ENCODE data around the gene KIAA1217. TPM values are rescaled to one million over a fixed set of nuclear protein-coding genes. Genes with fewer than 3 reads are reported as not detected.

The KIAA1217 gene
- polyA plus RNA-seq, 1 experiment = 2.2 TPM

DNA sequence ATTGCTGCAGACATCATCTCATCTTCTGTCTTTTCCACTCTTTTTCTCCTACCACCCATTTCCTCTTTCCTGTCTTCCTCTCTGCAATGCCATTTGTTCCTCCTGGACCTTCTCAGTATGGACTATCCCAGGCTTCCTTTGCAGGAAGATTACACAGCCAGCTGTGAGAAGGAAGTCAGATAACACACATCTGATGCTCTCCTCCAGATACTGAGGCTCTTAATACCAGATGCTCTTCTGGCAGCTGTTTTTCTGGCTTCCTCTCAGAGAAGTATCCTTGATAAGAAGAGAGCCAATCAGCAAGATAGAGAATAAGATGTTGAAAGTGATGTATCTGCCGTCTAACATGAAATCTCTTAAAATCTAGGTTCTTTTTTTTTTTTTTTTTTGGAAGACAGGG lies 14.4 kb downstream of the KIAA1217 start:
- no peaks in the 10 kb centered on the region for H3K27me3 ChIP-seq (ENCODE audit: control insufficient read depth, insufficient read depth, low read length)
- no peak for DNase-seq (ENCODE audit: low read depth)
- no peaks in the 10 kb centered on the region for H3K36me3 ChIP-seq (ENCODE audit: control insufficient read depth, insufficient read depth, low read length)
- no peak for TF ChIP-seq CTCF (IDR thresholded peaks at IDR 0.05; ENCODE audit: insufficient read depth, low read depth, low read length)
- ChIA-PET POLR2A (no interaction called here), CTCF (no interaction called here)
- H3K4me3 ChIP-seq (ENCODE audit: low read depth, low read length) = no peak overlapping the region

DNA sequence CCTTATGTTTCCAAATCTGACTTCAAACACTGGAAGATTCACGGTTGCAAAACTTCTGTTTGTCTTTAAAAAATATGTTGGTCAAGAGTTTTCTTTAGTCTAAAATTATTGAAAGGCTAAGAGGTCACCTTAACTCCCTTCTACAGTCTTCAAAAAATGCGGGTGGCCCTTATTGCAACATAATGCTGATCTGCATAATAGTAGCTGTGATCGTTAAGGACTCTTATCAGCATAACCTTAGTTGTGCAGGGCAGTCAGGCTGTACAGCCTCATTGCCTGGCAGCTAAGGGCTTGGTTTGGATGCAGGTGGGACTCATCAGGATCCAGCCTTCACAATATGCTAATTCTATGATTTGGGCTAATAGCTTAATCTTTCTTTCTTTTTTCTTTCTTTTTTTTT lies 15.0 kb downstream of the KIAA1217 start:
- Histone ChIP-seq H3K36me3 (ENCODE audit: control insufficient read depth, insufficient read depth, low read length) (no peaks in the 10 kb centered on the region), H3K4me3 (ENCODE audit: low read depth, low read length) (no peak overlapping the region), H3K27me3 (ENCODE audit: control insufficient read depth, insufficient read depth, low read length) (no peaks in the 10 kb centered on the region)
- CTCF ChIA-PET = no interaction called here
- DNase-seq (ENCODE audit: low read depth) = no peak
- POLR2A ChIA-PET = no interaction called here
- no peak for TF ChIP-seq CTCF (IDR thresholded peaks at IDR 0.05; ENCODE audit: insufficient read depth, low read depth, low read length)

GRCh38 chr10:24228642-24229041 lies 19.7 kb downstream of the KIAA1217 start:
- CTCF ChIA-PET = interaction anchor here (2.0 kb wide), 1 partner anchor 8 kb away, joined by 5 read pairs; no protein-coding TSS in a partner anchor
- Histone ChIP-seq H3K36me3 (ENCODE audit: control insufficient read depth, insufficient read depth, low read length) (no peaks in the 10 kb centered on the region), H3K4me3 (ENCODE audit: low read depth, low read length) (no peak overlapping the region), H3K27me3 (ENCODE audit: control insufficient read depth, insufficient read depth, low read length) (no peaks in the 10 kb centered on the region)
- DNase-seq (ENCODE audit: low read depth) = no peak
- TF ChIP-seq CTCF (IDR thresholded peaks at IDR 0.05; ENCODE audit: insufficient read depth, low read depth, low read length) = no peak
- POLR2A ChIA-PET = no interaction called here

DNA sequence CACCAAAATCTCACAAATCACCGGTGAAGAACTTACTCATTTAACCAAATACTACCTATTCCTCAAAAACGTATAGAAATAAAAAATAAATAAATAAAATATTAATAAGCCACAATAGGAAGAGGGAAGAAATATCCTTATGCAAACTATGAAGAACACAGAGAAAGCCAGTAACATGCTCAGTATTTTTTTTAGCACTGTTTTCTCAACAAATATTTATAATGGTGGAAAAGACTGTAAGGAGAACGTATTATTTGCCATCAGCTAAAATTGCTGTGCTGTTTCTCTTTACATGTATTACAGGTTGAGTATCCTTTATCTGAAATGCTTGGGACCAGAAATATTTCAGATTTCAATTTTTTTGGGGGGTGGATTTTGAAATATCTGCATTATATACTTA lies 21.0 kb downstream of the KIAA1217 start:
- ChIA-PET CTCF (no interaction called here), POLR2A (no interaction called here)
- no peak for DNase-seq (ENCODE audit: low read depth)
- H3K27me3 ChIP-seq (ENCODE audit: control insufficient read depth, insufficient read depth, low read length) = no peaks in the 10 kb centered on the region
- H3K4me3 ChIP-seq (ENCODE audit: low read depth, low read length) = no peak overlapping the region
- H3K36me3 ChIP-seq (ENCODE audit: control insufficient read depth, insufficient read depth, low read length) = no peaks in the 10 kb centered on the region
- TF ChIP-seq CTCF (IDR thresholded peaks at IDR 0.05; ENCODE audit: insufficient read depth, low read depth, low read length) = no peak

- Histone ChIP-seq H3K4me3 (ENCODE audit: low read depth, low read length) (no peak overlapping the region), H3K36me3 (ENCODE audit: control insufficient read depth, insufficient read depth, low read length) (no peaks in the 10 kb centered on the region), H3K27me3 (ENCODE audit: control insufficient read depth, insufficient read depth, low read length) (no peaks in the 10 kb centered on the region)
- TF ChIP-seq CTCF (IDR thresholded peaks at IDR 0.05; ENCODE audit: insufficient read depth, low read depth, low read length) = no peak
- ChIA-PET CTCF (no interaction called here), POLR2A (no interaction called here)
- DNase-seq (ENCODE audit: low read depth) = no peak
Observed at GRCh38 chr10:24231200-24231599, 22.3 kb downstream of the KIAA1217 start.

Measured in BJ (cell line).